GM23338 (cell line): ENCODE results near the gene TNFRSF19.

Experiments
- CREB1 ChIP-seq: fragments of 250-450 bp; sonication (Bioruptor Pico); IDR thresholded peaks from 2 replicates; pipeline ENCODE4 v1.5.0; 2020; ENCODE audit warnings: low read depth, mild to moderate bottlenecking, moderate library complexity
- CTCF ChIP-seq, 2 experiments: fragments of 200-600 bp in 1 of 2; sonication (generic) in 1 of 2; conservative IDR thresholded peaks; 2 replicates each; pipeline versions ENCODE4 v1.5.1 to v1.6.1; 2016 to 2017; ENCODE audit warnings: antibody characterized with exemption in 2 of 2, low read depth in 2 of 2, mild to moderate bottlenecking in 2 of 2, moderate library complexity in 1 of 2
- EZH2 ChIP-seq: fragments of 200-600 bp; sonication (generic); IDR thresholded peaks from one replicate; pipeline ENCODE4 v1.8.0; 2017; ENCODE audit warnings: antibody characterized with exemption, mild to moderate bottlenecking, low read depth; ENCODE audit not compliant: unreplicated experiment
- EZH2phosphoT487 ChIP-seq: fragments of 200-600 bp; sonication (generic); IDR thresholded peaks from one replicate; pipeline ENCODE4 v1.8.1; 2018; ENCODE audit warnings: antibody characterized with exemption; ENCODE audit not compliant: unreplicated experiment
- JUNB ChIP-seq: IDR thresholded peaks from one replicate; pipeline ENCODE4 v1.6.1; 2016; ENCODE audit warnings: antibody characterized with exemption; ENCODE audit not compliant: unreplicated experiment
- NANOG ChIP-seq: IDR thresholded peaks from 2 replicates; pipeline ENCODE4 v1.6.1; 2016; ENCODE audit warnings: antibody characterized with exemption, borderline replicate concordance
- POLR2AphosphoS5 ChIP-seq: IDR thresholded peaks from 2 replicates; pipeline ENCODE4 v1.6.1; 2016; ENCODE audit warnings: antibody characterized with exemption, low read depth
- REST ChIP-seq: IDR thresholded peaks from one replicate; pipeline ENCODE4 v1.6.1; 2018; ENCODE audit warnings: antibody characterized with exemption; ENCODE audit not compliant: unreplicated experiment
- STAT1 ChIP-seq: IDR thresholded peaks from one replicate; pipeline ENCODE4 v1.6.1; 2016; ENCODE audit warnings: antibody characterized with exemption; ENCODE audit not compliant: unreplicated experiment
- ZNF114 ChIP-seq: fragments of 250-450 bp; sonication (Bioruptor Pico); IDR thresholded peaks from 2 replicates; pipeline ENCODE4 v1.5.0; 2020; ENCODE audit warnings: mild to moderate bottlenecking, moderate library complexity

GRCh38 chr13:23668562-23668961 is 98.3 kb downstream of the TNFRSF19 start:
- TF ChIP-seq CTCF (conservative IDR thresholded peaks at IDR 0.05; ENCODE audit: low read depth in 2 of 2) = no peak
- TF ChIP-seq EZH2 = no peak
- TF ChIP-seq POLR2AphosphoS5 = no peak
- no peak for TF ChIP-seq REST
- no peak for TF ChIP-seq EZH2phosphoT487
- no peak for TF ChIP-seq CREB1 (CRISPR knock-in tag)
- no peak for TF ChIP-seq JUNB
- no peak for TF ChIP-seq STAT1
- TF ChIP-seq NANOG = no peak
- no peak for TF ChIP-seq ZNF114 (CRISPR knock-in tag)
